ENCODE measurements around the gene VPS37B. TPM values are rescaled to one million over a fixed set of nuclear protein-coding genes. Genes with fewer than 3 reads are reported as not detected.

The VPS37B gene
- total RNA-seq, 2 donors from 2014 or later, result 10.1 to 11.1 TPM

DNA sequence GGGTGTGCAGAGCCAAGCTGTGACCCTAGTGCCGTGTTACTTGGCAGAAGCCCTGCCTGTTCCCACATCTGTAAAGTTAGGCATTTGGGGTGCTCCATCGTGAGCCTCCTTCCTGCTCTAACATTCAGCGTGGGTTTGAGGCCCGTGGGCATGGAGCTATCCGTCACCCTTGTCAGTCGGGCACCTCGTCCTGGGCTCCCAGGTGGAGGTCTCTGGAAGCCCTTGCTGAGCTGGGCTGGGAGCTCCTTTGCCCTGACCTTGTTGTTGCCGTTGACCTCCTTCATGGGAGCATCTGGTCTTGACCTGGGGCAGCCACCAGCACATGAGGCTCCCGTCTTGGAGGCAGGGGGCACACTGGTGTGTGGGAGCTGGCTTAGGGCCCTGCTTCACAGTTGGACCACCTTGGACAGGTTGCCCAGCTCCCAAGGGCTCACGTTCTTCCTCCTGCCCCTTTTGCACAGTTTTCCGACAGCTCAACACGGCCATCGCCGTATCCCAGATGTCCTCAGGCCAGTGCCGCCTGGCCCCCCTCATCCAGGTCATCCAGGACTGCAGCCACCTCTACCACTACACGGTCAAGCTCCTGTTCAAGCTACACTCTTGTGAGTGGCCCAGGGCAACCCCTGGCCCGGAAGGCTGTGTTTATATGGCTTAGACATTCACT lies 42.2 kb downstream of the VPS37B start:
- Mint-ChIP-seq H3K36me3 (no peaks in the 10 kb centered on the region), H3K27ac (no peak overlapping the region), H3K9me3 (no peaks in the 10 kb centered on the region)
- DNase-seq (ENCODE audit: low spot score in 2 of 2) (no peak), ATAC-seq (no peak)

DNA sequence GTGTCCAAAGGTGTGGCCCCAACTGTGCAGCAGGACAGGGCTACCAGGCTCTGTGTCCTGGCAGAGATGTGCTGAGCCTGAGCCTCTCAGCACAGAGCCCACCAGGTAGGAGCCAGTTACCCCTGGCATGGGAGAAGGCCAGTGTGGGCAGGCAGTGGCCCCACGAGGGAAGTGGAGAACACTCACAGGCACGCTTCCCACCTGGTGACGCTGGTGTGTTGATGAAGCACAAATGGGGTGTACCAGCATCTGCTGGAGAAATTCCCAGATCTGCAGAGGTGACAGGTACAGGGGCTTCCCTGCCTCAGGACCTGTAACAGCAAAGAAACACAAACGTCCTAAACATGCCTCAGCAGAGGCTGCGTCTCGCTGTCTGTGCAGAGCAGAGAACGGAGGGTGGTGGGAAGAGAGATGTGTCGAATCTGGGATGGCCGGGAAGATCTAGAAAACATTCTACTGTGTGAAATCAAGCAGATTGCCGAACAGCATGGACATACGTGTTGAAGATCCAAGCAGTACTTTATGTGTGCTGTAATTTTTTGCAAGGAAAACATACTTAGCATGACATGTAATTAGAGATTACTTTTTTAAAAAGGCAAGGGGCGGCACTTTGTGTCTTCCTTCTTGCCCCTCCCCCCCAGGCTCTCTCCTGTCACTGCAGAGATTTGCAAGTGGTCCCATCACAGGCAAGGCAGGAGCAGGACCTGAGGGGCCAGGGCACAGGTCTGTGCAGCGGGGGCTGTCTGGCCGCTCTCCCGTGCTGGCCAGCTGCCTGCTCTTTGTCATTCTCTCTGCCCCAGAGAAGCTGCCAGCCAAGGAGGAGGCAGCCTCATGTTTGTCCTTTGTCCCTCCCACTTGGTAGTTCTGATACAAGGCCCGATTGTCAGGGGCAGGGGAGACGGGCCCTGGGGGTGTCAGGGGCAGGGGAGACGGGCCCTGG lies 43.3 kb downstream of the VPS37B start:
- H3K36me3 Mint-ChIP-seq, result no peaks in the 10 kb centered on the region

DNA sequence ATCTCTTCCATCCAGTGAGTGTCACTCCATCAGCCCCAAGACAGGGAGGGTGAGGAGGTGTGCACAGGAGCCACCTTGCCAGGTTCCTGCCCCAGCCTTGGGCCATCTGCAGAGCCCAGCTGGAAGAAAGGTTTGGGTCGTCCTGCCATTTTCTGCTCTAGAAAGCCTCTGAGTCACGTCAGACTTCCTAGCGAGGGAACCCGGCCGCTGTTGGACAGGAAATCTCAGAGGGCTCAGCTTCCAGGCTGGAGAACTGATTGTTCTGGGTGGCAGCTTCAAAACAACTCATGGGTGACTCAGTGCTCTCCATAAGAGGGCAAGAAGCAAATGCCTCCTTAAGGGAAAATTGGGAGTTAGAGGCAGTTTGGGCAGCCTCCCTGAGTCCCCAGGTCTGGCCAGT lies 44.1 kb downstream of the VPS37B start:
- no peaks in the 10 kb centered on the region for H3K36me3 Mint-ChIP-seq
- H3K27ac Mint-ChIP-seq, result no peak overlapping the region
- no peak for DNase-seq (ENCODE audit: low spot score in 2 of 2)
- H3K9me3 Mint-ChIP-seq, result no peaks in the 10 kb centered on the region
- ATAC-seq, result no peak

More for the DNA sequence above, 43.3 kb downstream of the VPS37B start:
- Mint-ChIP-seq H3K27ac (peak overlapping the region in 1 of 2 donors; percentile 5), H3K9me3 (no peaks in the 10 kb centered on the region)
- no peak for DNase-seq (ENCODE audit: low spot score in 2 of 2)
- ATAC-seq, result no peak

DNA sequence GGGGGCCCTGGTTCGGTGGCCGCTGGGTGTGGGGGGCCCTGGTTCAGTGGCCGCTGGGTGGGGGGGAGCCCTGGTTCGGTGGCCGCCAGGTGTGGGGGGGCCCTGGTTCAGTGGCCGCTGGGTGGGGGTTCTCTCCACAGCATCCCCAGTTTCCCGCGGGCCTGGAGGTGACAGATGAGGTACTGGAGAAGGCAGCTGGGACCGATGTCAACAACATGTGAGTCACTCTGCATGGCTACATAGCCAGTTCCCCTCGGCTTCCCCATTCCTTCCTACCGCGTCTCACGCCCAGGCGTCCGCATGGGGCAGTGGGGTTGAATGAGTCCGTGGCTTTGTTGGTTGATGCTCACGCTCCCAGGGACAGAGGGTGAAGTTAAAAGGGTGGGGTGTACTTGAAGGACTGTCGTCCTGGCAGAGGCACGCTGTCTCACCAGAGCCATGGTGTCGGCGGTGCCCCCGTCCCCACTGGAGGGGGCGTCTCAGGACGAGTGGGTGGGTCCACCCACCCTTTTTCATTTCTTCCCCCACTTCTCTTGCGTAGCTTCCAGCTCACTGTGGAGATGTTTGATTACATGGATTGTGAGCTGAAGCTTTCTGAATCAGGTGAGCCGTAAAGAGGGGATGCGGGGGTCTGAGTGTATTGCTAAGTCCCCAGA lies 45.1 kb downstream of the VPS37B start:
- ATAC-seq (no peak), DNase-seq (ENCODE audit: low spot score in 2 of 2) (no peak)
- Mint-ChIP-seq H3K27ac (no peak overlapping the region), H3K9me3 (no peaks in the 10 kb centered on the region), H3K36me3 (no peaks in the 10 kb centered on the region)

DNA sequence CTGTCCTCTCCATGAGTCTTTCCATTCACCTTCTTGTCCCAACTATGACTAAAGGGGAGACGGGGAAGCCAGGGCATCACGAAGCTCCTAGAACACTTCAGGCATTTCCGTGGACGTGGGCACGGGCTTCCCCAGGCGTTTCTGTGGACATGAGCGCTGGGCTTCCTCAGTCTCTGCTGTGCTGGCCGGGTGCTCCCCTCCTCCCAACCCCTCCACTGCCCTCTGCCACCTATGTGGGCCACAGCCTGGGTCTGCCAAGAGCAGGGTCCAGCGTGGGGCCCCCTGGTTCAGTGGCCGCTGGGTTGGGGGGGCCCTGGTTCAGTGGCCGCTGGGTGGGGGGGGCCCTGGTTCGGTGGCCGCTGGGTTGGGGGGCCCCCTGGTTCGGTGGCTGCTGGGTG lies 45.9 kb downstream of the VPS37B start:
- H3K27ac Mint-ChIP-seq, result no peak overlapping the region
- no peaks in the 10 kb centered on the region for H3K9me3 Mint-ChIP-seq
- DNase-seq (ENCODE audit: low spot score in 2 of 2) (no peak), ATAC-seq (no peak)
- no peaks in the 10 kb centered on the region for H3K36me3 Mint-ChIP-seq

DNA sequence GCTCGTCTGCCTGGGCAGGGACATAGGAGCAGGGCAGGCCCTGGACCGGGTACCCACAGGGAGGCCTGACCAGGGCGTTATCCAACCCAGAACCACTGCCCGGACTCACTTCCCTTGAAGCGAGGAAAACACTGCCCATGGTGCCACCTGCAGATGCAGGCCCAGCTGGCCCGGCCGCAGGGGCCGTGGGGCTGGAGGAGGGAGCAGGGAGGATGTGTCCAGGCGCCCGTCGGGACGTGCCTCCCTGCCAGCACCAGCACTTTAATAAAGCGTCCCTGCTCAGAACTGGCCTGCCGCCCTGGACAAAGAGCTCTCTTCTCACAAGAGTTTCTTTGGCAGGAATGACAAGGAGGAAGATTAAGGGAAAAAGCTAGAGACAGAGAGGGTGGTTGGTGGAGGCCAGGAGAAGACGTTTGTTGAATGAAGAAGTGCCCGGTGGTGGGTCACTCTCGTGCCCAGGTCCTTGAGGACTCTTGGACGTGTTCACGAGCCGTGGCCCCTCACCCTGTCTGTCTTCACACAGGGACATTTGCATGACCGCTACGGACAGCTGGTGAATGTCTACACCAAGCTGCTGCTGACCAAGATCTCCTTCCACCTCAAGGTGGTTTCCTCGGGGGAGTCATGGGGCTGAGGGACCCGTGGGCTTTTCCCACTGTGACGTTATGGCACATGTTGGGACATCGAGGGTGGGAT lies 46.4 kb downstream of the VPS37B start:
- H3K9me3 Mint-ChIP-seq, result no peaks in the 10 kb centered on the region

DNA sequence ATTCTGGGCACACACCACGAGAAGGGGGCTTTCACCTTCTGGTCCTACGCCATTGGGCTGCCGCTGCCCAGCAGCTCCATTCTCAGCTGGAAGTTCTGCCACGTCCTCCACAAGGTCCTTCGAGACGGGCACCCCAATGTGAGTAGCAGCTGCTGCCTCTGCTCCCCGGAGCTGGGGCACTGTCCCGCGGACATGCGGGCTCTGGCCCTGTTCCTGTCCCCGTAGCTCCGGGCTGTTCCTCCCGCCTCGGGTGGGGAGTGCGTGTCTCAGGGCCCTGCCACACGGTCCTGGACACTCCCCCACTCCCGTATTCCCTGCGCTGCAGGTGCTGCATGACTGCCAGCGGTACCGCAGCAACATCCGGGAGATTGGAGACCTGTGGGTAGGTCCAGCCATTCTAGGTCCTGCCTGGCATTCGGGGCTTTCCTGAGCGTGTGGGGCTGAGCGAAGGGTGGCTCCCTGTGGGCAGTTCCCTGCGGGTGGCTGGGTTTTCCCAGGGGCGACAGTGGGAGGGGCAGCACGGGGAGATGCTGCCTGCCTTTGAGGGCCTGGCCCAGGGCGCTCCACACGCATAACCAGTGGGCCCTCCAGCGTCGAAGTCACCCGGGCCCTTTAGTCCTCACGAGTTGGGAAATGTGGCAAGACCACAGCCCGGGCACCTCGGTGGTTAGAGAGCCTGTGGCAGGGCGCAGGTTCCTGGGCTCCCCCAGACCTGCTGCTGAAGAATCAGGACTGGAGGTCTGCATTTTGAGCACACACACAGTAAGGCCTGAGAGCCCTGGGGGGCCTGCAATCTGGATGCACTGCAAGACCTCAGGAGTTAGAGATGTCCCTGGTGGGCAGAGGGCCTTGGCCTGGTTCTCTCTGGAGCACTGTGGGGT lies 47.2 kb downstream of the VPS37B start:
- H3K27ac Mint-ChIP-seq, result no peak overlapping the region

More for the DNA sequence above, 46.4 kb downstream of the VPS37B start:
- no peaks in the 10 kb centered on the region for H3K36me3 Mint-ChIP-seq
- no peak overlapping the region for H3K27ac Mint-ChIP-seq
- no peak for ATAC-seq
- no peak for DNase-seq (ENCODE audit: low spot score in 2 of 2)

DNA sequence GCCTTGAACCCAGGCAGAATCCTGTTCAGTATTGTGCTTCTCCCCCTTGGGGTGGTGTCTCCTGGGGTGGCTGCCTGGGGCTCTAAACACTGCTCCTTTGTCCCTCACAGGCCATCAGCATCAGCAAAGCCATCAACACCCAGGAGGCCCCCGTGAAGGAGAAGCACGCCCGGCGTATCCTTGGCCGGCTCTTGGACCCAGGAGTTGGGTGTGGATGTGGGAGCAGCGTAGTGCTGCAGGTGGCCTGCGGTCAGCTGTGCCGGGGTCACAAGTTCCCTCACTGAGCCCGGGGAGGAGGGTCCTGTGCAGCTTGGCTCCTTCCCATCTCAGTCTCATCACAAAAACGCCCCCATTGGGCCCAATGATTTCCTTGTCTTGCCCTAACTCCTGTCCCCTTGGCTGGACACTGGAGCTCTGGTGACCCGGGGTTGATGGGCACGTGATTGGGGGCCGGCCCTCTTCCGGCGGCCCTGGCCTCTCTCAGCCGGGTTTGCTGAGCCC lies 48.0 kb downstream of the VPS37B start:
- no peak overlapping the region for H3K27ac Mint-ChIP-seq
- no peak for ATAC-seq
- H3K9me3 Mint-ChIP-seq, result no peaks in the 10 kb centered on the region
- DNase-seq (ENCODE audit: low spot score in 2 of 2), result no peak
- no peaks in the 10 kb centered on the region for H3K36me3 Mint-ChIP-seq

More for the DNA sequence above, 47.2 kb downstream of the VPS37B start:
- DNase-seq (ENCODE audit: low spot score in 2 of 2) (no peak), ATAC-seq (no peak)
- H3K36me3 Mint-ChIP-seq, result no peaks in the 10 kb centered on the region
- H3K9me3 Mint-ChIP-seq, result no peaks in the 10 kb centered on the region

DNA sequence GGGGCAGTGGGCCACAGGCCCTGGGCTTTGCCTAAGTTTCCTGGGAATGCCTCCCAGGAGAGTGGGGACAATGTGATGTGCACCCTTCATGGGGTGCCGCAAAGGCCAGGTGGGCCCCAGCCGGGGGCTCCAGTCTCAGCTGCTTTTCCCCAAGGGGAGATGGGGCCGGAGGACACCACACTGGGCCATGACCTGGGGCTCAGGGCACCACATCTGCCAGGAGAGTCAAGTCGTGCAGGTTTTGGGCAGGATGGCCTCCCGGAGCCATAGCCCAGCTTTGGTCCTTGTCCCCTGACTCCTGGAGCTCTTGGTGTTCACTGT lies 48.4 kb downstream of the VPS37B start:
- DNase-seq (ENCODE audit: low spot score in 2 of 2) (no peak), ATAC-seq (no peak)
- Mint-ChIP-seq H3K36me3 (no peaks in the 10 kb centered on the region), H3K27ac (no peak overlapping the region), H3K9me3 (no peaks in the 10 kb centered on the region)

DNA sequence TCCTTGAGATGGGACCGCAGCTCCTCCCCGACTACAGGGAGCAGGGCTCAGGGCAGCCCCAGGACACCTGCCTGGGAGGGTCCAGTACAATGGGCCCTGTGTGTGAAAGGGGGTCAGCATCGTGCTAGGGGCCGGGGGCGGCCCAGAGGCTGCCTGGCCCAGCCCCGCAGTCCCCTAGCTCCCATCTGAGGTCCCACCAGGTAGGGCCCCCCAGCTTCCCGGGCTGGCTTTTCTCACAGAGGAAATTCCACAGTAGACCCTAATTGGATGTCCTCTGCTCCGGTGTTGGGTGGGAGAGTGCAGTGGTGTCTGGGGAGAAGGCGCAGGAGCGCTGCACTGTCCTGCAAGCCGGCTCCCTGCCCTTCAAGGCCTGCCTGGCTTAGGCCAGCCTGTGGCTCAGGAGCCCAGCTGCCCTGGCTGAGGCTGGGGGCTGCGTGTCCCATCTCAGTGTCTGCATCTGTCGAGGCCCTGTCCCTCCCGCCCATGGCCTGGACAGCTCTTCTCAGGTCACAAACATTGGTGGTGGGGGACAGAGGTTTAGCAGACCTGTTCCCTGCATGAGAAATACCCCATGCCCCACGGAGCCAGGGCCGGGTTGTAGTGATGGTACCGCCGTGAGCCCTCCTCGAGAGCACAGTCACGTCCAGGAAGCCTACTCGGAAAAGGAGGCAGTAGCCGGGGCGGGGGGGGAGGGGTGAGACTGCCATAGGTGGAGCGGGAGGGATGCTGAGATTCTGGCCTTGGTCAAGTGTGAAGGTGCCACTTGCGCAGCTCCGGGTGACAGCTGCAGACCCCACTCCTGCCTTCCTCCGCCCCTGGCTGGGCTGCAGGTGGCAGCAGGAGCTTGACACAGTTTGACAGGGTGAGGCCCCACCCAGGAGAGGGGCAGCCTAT lies 49.1 kb downstream of the VPS37B start:
- DNase-seq (ENCODE audit: low spot score in 2 of 2) (no peak), ATAC-seq (no peak)
- Mint-ChIP-seq H3K9me3 (no peaks in the 10 kb centered on the region), H3K27ac (no peak overlapping the region), H3K36me3 (no peaks in the 10 kb centered on the region)

DNA sequence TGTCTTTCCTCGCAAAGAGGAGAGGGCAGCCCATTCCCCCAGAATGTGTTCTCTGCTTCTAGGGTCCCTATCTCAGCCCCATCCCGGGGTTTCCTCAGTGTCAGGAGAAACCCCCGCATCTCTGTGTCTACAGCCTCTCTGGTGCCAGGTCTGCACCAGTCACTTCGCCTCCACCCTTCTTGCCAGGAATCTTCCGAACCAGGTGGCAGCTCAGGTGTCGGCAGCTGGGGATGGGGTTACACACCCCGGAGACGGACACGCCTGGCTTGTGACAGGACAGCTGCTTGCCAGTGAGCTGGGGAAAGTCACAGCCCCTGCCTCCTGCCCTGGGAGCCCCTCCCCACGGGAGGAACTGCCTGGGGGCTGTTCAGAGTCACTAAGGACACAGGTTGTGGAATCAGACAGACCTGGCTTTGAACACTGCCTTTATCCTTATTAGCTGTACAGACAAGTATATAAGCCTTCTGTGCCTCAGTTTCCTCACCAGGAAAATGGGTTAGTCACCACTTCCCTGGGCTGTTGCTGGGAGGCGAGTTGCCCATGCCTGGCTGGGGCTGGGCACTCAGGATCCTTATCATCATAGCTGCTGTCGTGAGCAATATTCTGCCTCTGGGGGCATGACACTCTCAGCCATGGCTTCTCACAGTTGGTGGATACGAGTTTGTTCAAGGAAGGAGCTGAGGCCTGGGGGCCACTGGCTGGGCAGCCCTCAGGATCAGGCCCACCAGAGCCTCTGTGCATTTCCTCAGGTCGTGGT lies 49.9 kb downstream of the VPS37B start:
- DNase-seq (ENCODE audit: low spot score in 2 of 2), result no peak
- Mint-ChIP-seq H3K36me3 (no peaks in the 10 kb centered on the region), H3K9me3 (no peaks in the 10 kb centered on the region), H3K27ac (no peak overlapping the region)
- no peak for ATAC-seq

DNA sequence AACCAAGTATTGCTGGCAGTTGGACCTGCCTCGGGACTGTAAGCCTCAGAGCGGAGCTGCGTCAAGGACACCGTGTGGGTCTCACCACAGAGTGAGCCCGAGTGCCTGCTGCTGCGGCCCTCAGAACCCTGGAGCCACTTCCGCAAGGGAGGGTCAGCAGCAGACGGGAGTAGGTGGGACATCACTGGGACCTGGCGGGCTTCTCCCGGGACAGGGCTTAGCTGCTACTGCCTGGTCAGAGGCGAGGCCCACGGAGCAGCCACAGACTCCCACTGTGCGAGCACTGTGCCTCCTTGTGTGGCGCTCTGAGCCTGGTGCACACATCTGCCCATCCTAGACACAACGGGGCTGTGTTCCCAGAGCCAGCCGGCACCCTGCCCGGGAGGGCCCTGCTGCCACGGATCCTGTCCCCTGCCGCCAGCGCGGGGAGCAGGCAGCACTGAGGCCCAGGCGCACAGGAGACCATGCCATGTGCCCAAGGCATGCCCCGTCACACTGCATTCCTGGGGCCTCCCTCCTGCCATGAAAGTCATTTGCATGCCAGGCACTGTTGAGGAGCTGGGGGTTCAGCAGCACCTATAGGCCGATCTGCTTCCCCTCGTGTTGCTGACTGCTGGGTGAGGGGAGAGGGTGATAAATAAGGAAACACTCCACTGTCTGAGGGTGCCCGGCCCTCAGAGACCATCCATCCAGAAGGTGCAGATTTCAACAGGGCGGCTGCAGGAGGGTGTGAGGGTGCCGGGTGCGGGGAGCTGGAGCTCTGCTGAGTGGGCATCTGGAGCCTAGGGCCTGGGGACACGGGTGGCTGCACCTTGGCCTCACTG lies 50.7 kb downstream of the VPS37B start:
- DNase-seq (ENCODE audit: low spot score in 2 of 2), result no peak
- no peaks in the 10 kb centered on the region for H3K36me3 Mint-ChIP-seq

DNA sequence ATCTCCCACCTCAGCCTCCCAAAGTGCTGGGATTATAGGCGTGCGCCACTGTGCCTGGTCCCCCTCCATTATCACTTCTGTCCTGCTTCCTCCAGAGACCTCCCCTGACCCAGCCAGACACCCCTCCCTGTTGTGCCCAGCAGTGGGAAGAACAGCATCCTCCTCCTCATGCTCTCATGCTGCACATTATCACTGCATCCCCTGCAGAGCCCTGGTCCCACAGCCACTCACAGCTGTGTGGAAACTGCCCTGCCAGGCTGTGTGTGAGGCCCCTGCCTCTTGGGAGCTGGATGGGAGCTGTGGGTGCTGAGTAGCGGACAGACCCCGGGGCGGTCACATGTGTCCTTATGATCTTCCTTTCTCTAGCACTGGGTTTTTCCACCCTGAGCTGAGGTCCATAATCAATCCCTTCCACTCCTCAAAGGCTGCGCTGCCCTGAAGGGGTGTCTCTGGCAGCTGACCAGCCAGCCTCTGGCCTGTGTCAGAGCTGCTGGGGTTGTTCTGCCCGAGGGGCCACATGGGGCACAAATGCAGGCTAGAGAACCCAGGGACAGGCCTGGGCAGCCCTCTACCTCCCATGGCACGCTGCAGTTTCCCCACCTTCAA lies 51.5 kb downstream of the VPS37B start:
- DNase-seq (ENCODE audit: low spot score in 2 of 2) (no peak), ATAC-seq (no peak)

More for the DNA sequence above, 50.7 kb downstream of the VPS37B start:
- no peak for ATAC-seq
- H3K27ac Mint-ChIP-seq, result peak overlapping the region in 1 of 2 donors; percentile 78
- H3K9me3 Mint-ChIP-seq, result no peaks in the 10 kb centered on the region

More for the DNA sequence above, 51.5 kb downstream of the VPS37B start:
- Mint-ChIP-seq H3K36me3 (no peaks in the 10 kb centered on the region), H3K9me3 (no peaks in the 10 kb centered on the region), H3K27ac (peak overlapping the region; percentile 77 to 78)

All from activated naive CD4-positive, alpha-beta T cell treated with anti-CD3 and anti-CD28 coated beads, Interleukin-2, amount 50 U/mL, for 72 hours (primary cell).